HG03045 (cell line): ENCODE data around the gene HS1BP3.

Experiments
- ATAC-seq: cut with Tn5 transposase; IDR thresholded peaks from one replicate; pipeline ENCODE4 v1.9.1; 2021; ENCODE audit warnings: mild to moderate bottlenecking, moderate library complexity; ENCODE audit not compliant: unreplicated experiment

HS1BP3 gene

GRCh38 chr2:20650877-20651730 lies at the start of gene HS1BP3:
HS1BP3 (minus strand) TSS chr2:20651098; CDS start chr2:20651063, 35 bp downstream.
- ATAC-seq: peak; percentile 95

- no peak for ATAC-seq
These were observed 48.2 kb upstream of the HS1BP3 start for GRCh38 chr2:20698916-20699613.

DNA sequence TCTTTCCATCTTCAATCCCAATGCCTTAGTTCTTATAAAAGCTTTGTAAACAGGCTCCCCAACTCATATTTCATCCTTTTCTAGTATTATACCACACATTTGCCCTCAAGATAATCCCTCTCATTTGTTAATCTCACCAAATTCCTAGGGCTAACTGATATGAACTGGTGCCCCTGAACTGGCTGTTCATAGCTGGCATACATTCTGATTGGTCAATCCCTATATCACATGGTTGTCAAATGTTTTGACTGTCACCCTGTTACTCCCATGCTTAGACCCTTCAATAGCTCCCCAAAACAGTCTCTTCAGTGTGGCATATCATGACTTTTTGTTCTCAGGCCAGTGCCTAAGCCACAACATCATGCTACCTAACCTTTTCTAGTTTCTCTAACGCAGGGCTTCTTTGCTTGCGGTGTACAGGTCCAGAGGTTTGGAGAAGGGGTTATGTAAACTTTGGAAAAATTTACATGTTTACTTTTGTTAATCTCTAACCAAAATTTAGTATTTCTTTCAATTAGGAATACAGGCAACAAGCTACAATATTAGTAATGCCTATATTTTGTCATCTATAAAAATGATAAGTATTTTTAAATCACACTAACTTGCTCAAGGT lies 46.5 kb upstream of the HS1BP3 start:
- ATAC-seq: no peak

GRCh38 chr2:20696366-20696765 lies 45.5 kb upstream of the HS1BP3 start:
- ATAC-seq: no peak

- ATAC-seq: no peak
These were observed 42.4 kb upstream of the HS1BP3 start for GRCh38 chr2:20693317-20693716.

DNA sequence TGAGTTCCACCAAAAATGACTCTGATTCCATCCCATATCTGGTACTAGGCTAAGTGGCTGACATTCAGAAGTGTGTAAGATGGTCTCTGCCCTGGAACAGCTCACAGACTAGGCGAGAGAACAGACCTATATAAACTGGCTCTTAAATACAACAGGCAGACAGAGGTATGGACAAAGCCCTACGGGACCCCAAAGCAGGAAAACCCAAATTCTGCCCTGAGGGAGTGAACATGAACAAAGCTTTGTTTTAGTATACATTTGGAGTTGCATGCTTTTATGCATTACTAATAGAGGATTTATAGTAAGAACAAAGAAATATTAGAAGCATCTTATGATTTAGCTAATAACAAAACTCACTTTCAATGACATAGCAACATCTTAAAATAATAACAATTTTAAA lies 41.2 kb upstream of the HS1BP3 start:
- no peak for ATAC-seq

GRCh38 chr2:20691076-20691734 lies 40.3 kb upstream of the HS1BP3 start:
- ATAC-seq: no peak

DNA sequence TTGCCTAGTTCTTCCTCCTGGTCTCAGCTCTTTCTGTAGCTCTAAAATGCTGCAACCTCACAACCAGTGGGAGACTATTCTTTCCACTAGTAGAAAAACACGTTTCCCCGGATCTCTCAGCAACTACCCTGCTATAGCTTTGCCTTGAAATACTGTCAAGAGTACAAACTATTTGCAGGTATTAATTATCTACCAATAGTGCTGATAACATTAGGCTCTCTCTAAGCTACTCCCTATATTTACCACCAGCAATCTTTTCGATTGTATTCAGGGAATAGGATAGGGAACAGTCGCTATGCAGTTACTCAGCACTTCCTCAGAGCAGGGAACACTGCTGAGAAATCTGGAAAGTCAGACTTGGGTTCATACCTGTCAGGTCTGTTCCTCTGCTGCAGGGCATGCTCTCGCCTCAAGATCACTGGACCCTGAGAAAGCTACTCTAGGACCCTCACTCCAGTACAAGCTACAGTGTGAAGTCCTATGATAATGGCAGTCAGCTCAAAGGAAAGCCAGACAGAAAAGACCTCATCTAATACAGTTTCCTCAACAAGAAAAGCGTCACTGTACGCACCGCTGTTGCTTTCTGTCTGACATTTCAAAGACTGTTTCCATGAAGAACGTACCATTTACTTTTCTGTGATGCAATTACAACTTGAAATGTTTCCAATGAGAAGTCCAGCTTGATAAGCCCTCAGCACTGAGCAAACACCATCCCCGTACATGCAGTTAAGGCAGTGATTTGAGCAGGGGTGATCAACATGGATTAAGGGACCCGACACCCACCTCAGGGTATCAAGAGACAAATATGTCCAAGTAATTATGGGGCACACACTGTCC lies 38.7 kb upstream of the HS1BP3 start:
- ATAC-seq: no peak

DNA sequence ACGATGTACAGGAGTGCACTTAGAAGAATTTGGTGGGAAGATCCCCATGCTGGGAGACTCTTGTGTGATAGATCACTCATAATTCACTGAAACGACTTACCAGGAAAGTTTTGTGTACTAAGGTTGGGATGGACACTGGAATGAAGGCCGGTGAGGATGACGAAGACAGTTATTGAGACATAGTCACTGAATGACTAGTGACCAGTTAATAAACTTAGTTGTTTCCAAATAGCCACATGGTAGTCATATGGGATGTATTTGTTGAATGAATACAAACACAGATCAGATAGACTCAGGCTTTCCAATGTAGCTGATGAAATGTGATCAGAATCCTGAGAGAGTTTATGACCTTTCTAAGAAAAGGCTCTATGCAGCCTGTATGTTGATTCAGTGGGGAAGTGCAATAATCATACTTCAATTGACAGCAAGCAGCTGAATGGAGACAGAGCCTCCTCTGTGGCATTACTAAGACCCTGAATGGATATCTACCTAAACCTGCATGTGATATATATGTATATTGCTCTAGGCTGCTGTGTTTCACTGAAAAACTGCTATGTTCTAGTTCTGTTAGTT lies 36.4 kb upstream of the HS1BP3 start:
- no peak for ATAC-seq

GRCh38 chr2:20684581-20685063 lies 33.7 kb upstream of the HS1BP3 start:
- no peak for ATAC-seq

GRCh38 chr2:20682167-20682920 lies 31.4 kb upstream of the HS1BP3 start:
- ATAC-seq: no peak

- ATAC-seq: no peak
These were observed 30.0 kb upstream of the HS1BP3 start for GRCh38 chr2:20680744-20681375.

- ATAC-seq: no peak
These were observed 27.9 kb upstream of the HS1BP3 start for GRCh38 chr2:20678780-20679179.

GRCh38 chr2:20678086-20678395 lies 27.1 kb upstream of the HS1BP3 start:
- ATAC-seq: no peak

DNA sequence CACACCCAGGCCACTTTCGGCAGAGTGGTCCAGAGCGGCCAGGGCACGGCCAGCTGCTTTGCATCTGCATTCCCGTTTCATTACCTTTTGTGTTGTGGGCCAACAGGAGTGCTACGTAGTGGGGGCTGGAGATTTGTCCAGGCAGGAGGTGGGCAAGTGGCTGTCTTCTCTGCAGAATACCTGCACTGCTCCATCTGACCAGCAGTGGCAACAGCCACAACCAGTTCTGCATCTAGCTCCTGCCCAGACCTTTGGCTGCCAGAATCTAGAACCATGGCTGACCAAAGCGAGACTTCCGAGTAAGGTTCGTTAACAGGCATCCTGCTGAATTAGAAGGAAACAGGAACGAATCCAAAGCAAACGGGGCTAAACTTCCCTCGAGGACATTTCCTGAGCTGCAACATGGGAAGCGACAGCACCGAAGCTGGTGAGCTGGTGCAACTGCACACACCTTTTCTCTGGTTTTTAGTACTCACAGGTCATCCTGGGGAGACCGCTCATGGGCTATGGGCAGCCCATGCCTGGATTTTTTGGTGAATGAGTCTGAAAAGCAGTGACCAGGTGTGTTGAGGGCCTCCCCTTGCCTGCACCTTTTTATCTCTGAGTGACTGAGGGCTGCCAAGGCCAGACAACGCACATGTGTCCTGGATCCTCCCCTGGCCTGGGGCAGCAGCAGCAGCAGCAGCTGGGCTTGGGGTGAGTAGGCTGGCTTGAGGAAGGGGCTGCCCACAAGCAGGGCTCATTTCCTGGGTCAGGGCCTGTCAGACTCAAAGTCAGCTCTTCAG lies 26.6 kb upstream of the HS1BP3 start:
- peak; percentile 31 for ATAC-seq

- peak; percentile 63 for ATAC-seq
These were observed 25.7 kb upstream of the HS1BP3 start for GRCh38 chr2:20676353-20677215.

DNA sequence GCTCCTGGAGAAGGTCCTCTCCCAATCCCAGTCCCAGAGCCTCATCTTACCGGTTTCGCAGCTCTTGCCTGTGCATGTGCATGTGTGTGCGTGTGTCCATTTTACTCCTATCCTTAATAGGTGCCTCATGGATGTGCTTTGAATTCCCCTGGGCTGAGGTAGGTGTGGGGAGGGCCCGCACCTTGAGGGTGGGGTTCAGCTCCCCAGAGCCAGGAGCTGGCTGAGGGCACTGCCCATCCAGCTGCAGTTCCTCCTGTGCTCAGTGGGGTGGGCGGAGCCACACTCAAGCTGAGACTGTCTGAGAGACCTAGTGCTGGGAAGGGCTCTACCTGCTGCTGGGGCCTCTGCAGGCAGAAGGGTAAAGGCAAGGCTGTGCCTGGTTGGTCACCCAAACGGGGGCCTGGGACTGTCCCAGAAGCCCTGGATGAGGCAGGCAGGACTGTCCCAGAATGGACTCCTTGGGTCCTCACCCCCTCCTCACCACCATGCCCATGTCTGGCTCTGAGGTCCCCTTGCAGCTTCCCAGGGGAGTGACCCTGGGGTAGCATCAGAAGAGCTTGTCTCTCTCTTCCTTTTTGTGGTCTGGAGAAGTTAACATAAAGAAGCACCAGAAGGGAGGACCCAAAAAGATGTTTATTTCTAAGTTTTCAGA lies 24.9 kb upstream of the HS1BP3 start:
- peak; percentile 61 for ATAC-seq
